LoVo (cell line): Measurements from ENCODE around the gene PITX1.

Source experiments
- DNase-seq: peaks from one replicate; pipeline ENCODE4 v3.0.0-alpha.2; 2016; ENCODE audit warnings: low spot score

Gene PITX1

DNA sequence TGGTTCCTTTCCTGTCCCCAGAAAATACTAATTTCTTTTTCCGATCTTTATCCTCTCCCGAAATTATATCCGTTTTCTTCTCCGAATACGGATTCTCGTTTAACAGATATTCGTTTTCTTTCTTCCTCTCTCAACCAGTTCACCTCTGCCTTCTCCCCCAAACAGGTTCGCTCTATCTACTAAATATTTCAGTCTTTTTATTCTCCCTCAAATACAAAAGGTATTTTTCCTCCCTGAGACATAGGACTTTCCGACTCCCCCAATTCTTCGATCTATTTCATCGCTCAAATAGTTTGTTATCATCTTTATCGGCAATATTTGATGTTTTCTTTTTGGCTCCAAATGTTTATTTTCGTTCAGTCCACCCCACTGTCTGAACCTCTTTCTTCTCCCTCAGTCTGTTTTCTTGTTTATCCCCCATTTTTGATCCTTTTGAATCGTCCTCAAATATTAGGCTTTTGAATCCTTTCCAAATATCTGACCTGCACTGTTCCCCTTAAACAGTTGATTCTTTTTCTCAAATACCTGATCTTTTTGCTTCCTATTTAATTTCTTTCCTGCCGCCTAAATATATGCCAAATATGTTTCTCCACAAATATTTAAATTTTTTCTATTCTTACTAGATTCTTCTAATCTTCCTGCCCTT, 4.4 kb downstream of the PITX1 start:
- DNase-seq: no peak

DNA sequence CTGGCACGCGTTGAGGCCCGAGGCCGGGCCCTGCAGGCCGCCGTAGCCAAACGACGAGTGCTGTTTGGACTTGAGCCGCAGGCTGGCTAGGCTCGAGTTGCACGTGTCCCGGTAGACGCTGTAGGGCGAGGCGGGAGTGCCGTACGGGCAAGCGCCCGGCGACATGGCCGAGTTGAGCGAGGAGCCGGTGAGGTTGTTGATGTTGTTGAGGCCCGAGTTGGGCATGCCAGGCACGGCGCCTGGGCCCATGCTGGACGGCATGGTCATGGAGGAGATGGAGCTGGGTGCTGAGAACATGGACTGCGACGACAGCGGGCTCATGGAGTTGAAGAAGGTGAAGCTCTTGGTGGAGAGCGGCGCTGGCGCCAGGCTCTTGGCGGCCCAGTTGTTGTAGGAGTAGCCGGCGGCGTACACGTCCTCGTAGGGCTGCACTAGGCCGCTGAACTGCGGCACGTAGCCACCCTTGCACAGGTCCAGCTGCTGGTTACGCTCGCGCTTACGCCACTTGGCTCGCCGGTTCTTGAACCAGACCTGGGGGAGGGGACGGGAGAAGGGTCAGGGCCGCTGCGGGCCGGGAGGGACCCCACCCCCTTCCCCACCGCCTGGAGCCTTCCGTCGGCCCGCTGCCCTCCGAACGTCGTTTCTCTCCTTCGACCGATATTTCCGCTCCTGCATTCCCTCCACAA, 5.1 kb downstream of the PITX1 start:
- no peak for DNase-seq

DNA sequence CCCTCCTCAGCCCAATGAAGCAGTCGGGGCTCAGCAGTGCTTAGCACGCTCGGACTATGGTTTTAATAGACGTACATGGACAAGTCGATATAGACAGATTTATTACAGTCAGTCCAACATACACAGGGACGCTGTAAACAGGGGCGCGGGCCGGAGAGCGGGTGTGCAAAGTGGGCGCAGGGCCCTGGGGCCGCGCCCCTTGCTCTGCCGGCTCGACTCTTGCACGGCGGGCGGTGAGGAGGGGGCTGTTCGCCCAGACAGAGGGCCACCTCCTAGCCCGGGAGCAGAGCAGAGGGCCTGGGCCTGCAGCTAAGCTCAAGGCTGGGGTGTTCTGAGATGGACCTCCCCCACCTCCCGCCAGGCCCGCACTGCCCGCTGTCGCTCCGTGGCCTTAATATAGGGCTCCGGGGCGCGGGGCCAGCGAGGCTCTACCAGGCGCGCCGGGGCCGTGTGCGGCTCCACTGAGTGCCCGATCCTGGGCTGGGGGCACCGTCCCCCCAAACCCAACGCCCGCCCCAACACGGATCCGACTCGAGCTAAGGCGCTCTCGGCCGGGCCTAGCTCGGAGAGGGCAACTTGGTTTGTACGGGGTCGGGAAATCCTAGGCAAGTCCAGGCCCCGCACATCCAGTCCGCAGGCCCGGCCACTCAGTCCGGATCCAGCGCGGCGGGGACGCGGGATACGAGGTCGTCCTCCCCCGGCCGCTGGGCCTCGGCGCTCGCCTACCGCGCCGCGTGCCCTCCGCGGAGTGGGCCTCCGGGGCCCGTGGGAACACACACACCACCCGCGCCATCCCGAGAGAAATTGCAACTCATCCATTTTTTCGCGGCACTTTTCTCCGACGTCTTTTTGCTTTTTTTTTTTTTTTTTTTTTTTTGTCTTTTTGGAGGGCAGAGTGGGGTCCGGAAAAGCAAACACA, 6.1 kb downstream of the PITX1 start:
- DNase-seq: no peak

DNA sequence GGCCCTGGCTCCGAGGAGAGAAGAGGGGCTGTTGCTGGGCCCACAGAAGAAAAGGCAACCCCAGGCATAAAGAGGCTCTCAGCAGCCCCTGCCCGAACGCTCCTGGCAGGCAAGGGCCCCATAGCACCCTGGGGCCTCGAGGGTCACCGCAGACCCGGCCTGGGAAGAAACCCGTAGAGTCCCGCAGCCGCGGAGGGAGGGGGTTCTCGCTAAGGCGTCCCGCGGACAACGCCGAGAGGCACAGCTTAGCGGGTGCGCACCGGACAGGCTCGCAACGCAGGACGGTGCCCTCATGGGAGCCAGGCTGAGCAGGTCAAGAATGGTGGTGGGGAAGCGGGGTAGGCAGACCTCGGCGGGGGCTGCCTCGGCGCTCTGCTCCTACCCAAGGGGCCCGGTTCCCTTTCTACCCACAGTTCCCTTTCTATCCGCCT, 6.7 kb downstream of the PITX1 start:
- DNase-seq: no peak

DNA sequence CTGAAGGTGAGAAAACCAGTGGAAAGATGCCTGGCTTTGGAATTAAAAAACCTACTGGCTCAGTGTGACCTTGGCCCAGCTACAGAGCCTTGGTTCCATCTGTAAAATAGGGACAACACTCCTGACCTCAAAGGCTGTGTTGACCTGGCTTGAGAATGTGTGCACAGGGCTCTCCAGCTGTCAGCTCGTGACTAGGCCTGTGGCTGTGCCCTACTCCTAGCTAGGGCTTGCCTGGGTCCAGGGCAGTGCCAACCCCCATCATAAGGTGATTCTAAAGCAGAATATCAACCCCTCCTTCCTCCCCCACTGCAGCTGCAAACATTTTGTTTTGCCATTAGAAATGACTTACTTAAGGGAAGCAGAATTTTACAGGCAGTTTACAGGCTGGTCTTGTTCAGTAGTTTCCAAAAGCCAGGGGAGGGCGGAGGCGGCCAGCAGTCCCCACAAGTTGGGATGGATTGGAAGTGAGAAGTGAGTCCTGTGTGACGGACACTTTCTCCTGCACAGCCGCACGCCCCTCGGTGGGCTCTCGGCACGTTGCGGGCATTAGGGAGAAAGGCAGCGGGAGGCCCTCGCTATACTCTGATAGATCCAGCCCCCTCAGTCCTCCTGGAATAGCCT, 7.3 kb downstream of the PITX1 start:
- no peak for DNase-seq

DNA sequence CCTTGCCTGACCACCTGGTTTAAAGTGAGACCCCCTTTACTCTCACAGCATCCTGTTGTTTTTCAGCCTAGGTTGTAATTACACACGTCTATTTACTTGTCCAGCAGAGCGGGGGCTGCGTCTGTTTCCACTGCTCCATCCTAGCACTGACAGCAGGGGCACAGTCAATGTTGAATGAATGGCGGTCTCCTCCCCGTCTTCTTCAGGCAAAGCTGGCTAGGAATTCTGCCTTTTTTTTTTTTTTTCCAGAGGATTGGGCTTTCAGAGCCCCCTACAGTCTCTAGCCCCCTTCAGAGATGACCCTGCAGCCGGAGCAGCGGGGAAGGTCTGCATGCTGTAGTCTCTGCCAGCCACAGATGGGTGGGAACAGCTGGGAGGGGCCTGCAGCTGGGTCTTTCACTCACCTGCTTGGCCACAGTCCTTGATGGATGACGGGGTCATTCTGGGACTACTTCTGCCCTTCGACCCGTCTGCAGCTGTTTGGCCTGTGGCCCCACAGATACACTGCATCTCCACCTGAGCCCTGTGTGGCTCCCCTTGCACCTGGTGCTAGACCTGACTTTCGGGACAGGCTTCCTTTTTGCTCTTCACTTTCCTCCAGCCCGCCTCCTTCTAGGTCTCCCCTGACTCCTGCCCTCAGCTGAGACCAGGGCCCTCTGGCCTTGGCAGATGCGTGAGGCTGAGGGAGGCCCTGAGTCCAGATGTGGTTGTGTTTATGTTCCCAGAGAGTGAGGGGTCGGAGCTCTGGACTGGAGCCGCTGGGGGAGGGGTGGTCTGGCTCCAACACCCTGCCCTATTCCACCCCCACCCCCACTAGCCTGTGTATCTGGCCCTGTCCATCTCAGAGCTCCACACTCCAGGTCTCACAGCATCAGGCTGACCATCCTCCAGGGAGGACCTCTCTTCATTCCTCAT, 8.0 kb downstream of the PITX1 start:
- DNase-seq: no peak

DNA sequence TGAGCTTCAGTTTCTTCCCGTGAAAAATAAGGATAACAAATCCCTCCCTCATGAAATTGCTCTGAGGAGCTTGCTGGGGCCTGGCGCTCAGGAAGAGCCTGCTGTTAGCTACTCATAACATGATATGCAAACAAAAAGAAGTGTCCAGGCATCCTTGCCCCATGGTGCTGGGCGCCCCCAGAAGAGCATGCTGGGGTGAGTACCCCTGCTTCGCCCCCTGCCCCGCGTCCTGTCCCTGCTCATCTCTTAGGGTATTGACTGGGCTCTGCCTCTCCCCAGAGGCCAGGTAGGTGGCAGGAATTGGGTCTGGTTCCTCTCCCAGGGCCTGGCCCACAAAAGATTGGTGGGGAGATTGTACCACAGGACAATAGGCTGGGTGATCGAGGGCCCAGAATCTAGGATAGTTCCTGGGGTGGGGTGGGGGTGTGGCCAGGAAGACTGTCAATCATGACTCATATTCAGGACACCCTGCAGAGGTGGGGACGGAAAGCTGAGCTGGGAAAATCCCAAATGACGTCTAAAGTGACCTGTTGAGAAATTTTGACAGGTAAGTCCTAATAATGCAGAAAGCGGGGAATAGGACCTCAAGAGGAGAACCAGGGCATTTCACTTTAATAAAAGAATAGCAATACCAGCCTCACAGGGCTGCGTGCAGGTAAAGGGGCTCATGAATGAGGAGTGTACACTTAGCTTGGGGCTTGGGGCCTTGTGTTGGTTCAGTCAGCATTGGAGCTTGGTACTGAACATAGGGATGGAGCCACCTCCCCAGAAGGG, 8.9 kb downstream of the PITX1 start:
- DNase-seq: peak; percentile 30

DNA sequence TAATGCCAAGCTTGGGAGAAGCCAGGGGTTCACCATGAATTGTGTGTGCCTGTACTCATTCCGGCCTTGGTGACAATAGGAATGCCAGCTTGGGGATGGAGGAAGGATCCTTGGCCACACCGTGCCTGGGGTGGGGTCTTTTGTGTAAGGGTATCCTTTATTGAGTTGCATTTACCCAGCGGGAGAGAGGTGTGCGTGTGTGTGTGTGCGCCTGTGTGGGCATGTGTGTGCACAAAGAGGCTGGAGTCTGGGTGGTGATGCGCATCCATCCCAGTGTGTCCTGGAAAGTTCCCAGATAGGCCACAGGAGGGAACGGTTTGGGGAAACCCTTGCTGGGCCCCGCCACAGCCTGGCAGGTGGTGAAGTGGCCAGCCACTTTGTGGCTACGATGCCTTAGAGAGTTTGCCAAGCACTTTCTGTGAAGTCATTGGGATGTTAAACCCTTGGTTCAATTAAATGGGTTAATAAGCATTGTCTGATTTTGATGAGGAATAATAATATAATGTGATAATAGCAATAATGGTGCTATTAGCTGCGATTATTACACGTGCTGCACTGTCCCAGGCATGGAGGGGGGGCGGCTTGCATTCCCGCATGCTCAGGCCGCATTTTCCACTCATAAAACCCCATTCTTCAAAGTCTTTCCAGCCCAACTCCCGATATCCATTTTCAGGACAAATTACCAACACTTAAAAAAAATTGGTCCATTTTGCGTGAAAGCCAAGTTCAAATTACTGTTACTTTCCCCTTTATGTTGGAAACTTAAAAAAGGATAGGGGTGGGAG, 13.7 kb downstream of the PITX1 start:
- no peak for DNase-seq

DNA sequence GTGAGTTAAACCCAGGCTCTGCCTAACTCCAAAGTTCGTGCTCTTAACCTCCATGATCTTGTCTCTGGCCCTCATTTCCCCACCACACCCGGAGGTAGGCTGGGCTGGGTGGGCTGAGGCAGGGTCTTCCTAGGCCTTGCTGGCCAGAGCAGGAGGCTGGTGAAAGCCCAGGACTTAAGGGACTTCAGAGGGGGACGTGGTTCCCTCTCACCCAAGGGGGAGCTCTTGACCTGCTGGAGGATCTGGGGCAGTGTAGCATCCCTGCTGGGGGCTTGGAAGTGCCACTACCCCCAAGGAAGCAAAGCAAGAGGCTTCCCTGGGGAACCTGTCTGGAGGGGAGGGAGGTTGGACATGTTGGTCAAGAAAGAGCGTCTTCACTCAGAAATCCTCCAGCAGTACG, 14.7 kb downstream of the PITX1 start:
- no peak for DNase-seq

DNA sequence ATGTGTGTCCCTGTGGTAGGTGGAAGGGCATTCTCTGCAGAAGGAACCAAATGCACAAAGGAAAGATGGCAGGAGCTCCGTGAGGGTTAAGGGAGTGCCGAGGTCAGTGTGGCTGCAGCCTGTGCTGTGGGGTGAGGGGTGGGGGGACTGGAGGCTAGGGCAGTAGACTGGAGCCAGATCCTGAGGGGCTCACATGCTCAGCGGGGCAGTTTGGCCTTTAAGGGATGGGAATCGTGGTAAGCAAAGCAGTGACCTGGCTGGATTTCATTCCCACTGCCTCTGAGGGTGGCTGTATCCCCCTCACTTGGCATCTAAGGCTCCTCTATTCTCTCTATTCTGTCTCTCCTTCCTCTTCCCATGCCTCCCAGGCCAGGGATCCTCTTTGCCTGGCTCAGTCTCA, 15.6 kb downstream of the PITX1 start:
- no peak for DNase-seq

DNA sequence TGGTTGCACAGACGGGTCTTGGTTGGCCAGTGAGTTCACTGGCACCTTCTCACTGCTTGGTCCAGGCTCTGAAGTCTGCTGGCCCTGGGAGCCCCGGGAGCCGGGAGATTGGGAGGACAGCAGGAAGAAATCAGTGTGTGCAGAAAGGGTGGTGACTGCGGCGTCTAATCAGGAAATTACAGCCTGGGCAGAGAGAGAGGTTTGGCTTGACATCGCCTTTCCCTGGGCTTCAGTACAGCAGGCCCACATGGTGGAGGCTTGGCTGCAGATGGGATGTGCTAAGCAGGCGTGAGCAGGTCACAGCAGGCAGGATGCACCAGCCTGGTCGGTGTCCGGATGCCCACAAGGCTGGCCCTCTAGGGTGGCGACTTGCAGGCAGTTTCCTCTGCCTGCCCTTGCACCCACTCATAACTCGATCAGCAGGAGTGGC, 17.2 kb downstream of the PITX1 start:
- no peak for DNase-seq

DNA sequence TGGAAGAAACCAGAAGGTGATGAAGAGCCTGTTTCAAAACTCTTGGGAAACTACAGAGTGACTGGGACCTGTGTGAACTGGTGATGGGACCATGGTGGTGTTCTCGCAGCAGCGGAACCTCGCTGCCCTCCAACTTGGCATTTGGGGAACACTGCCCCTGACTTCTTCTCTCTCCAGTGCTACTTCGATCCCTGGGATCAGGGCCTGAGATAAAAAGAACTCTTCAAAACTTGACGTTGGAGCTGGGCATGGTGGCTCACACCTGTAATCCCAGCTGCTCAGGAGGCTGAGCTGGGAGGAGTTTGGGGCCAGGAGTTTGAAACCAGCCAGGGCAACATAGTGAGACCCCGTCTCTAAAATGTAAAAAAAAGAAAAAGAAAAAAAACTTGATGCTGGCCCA, 18.1 kb downstream of the PITX1 start:
- DNase-seq: no peak

DNA sequence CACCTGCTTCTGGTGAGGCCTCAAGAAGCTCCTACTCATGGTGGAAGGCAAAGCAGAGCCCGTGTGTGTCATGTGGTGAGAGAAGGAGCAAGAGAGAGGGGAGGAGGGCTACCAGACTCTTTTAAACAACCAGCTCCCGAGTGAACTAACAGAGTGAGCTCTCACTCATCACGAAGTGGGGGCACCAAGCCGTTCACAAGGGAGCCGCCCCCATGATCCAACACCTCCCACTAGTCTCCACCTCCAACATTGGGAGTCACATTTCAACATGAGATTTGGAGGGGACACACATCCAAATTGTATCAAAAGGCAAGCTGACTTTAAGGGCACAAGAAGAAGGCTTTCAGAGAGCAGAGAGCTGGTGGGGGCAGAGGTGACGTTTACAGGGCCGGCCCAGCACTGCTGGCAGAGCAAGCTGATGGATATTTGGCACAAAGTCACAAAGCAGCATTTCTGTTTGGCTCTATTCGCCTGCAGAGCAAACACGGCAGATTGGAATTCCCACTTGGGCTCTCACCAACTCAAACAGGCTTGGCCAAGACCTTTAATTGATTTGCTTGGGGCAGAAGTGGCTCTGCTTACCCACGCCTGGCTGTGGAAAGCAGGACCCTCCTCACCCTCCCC, 20.0 kb downstream of the PITX1 start:
- DNase-seq: no peak

DNA sequence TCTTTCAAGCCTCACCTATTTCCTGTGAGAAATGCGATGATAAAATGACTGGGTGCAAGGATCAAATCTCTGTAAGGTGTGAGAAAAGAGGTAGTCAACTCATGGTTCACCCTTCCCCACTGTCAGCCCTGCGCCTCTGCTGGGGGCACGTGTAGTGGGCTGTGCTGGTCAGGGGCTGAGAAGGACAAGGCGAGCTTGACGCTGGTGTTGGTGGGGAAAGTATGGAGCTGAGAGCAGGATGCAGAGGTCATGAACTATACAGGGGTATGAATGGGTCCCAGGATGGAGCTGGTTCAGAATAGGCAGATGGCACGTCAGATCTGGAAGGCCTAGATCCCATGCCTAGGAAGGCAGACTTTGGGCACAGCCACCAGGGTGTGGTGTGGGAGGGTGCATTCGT, 20.6 kb downstream of the PITX1 start:
- DNase-seq: no peak

DNA sequence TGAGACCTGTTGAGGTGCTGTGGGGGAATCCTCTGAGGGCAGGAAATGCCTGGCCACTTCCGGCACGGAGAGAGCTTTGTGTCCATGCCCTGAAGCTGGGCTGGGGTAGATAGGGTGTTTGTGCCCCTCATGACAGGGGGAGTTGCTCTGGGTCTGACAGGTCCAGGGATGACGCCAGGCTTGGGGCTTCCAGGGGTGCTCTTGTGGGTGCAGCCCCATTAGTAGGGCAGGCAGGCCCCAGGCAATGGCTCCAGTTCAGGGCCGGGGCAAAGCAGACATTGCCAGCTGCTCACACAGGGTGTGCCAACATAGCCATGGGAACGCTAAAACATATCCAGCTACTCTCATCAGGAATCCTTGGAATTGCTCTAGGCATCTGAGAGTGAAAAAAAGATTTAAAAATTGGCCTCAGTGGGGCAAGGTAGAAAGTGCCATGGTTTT, 21.1 kb downstream of the PITX1 start:
- DNase-seq: no peak

DNA sequence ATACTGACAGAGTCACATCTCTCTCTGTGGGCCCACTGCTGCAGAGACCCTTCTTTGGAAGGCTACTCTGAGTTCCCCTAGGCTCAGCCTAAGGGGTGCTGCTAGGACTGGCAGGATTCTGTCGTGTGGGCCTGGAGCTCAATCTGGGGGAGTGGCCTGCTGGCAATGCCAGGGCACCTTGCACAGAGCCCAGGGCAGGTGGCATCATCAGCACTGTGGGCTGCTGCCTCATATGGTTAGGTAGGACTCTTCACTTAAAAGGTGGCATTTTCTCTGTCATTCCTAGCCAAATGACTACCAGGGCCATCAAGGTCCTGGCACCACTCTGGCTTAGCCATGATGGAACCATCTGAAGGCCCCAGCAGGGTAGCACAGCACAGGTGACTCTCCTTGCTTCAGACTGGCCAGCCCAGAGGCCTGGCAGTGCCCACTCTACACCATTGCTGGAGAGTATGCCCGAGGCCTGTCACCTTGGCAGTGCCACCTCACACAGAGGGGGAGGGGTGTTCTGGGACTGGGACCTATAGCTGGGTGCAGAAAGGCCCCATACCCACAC, 21.9 kb downstream of the PITX1 start:
- no peak for DNase-seq

DNA sequence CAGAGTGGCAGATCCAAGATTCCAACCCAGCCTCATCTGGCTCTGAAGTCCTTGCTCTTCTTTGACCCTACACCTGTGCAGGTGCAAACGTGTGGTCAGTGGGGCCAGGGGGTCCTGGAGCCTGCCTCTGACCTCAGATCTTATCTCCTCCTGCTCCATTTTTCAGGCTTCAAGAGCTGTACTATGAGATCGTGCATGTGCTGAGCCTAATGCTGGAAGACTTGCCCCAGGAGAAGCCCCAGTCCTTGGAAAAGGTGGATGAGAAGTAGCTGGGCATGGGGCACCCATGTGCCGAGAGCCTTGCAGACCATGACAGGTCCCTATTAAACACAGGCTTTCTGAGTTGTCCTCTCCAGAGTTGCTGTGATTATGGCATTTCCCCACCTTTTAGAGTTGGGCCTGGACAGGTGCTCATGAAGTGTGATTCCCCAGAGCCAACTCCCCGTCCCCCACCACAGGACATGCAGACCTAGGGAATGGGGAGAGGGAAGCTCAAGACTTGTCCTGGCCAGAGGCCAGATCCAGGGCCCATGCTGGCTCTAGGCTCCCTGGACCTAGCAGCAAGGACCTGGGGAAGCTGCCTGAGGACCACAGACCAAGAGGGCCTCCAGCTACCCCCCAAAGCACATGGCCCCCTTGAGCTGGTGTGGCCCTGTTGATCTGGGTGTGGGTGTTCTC, 22.5 kb downstream of the PITX1 start:
- no peak for DNase-seq
